ENCODE results near the gene GPALPP1. TPM values are rescaled to one million over a fixed set of nuclear protein-coding genes. Genes with fewer than 3 reads are reported as not detected.

Gene GPALPP1
- total and polyA plus RNA-seq, 2 donors (not counting 1 experiment from before 2014, with no cell fraction given) = 21.7 to 37.7 TPM

DNA sequence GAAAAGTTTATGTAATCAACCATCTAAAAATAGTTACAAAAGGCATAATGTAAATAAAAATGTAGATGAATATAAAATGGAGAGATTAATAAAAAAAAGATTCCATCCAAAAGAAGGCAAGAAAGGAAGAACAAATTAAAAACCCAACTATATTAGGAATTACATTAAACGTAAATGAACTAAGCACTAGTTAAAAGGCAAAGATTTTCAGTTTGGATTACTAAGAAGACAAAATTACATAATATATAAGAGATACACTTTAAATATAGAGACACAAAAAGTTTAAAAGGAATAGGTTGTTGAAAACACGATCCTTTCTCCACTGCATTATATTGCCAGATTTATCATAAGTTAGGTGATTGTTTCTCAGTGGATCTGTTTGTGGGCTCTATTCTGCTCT, 27.3 kb upstream of the GPALPP1 start:
- no peaks in the 10 kb centered on the region for H3K4me1 ChIP-seq (ENCODE audit: control insufficient read depth, extremely low read depth, insufficient read depth, low read length)
- H3K36me3 ChIP-seq (ENCODE audit: control insufficient read depth, insufficient read depth, low read length) = peaks cover 5% of the 10 kb centered on the region
- no peak overlapping the region for H3K27ac ChIP-seq (ENCODE audit: insufficient read depth, low read length)
- H3K27me3 ChIP-seq (ENCODE audit: control insufficient read depth, insufficient read depth, low read length) = no peaks in the 10 kb centered on the region
- H3K4me3 ChIP-seq (replicated peaks in 1 of 4; ENCODE audit: control extremely low read depth in 1 of 4, insufficient read depth in 1 of 4, low read depth in 3 of 4, low read length in 4 of 4) = no peak overlapping the region
- DNase-seq (ENCODE audit: low read depth in 2 of 2) = no peak
- no peaks in the 10 kb centered on the region for H3K79me2 ChIP-seq (ENCODE audit: control insufficient read depth, insufficient read depth, low read length)
- H4K20me1 ChIP-seq (ENCODE audit: control insufficient read depth, extremely low read depth, insufficient read depth, low read length) = no peaks in the 10 kb centered on the region
- H3K9ac ChIP-seq (ENCODE audit: insufficient read depth, low read length) = no peak overlapping the region
- TF ChIP-seq, protein P1, sequence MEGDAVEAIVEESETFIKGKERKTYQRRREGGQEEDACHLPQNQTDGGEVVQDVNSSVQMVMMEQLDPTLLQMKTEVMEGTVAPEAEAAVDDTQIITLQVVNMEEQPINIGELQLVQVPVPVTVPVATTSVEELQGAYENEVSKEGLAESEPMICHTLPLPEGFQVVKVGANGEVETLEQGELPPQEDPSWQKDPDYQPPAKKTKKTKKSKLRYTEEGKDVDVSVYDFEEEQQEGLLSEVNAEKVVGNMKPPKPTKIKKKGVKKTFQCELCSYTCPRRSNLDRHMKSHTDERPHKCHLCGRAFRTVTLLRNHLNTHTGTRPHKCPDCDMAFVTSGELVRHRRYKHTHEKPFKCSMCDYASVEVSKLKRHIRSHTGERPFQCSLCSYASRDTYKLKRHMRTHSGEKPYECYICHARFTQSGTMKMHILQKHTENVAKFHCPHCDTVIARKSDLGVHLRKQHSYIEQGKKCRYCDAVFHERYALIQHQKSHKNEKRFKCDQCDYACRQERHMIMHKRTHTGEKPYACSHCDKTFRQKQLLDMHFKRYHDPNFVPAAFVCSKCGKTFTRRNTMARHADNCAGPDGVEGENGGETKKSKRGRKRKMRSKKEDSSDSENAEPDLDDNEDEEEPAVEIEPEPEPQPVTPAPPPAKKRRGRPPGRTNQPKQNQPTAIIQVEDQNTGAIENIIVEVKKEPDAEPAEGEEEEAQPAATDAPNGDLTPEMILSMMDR (conservative IDR thresholded peaks at IDR 0.05 in 1 of 2, IDR thresholded peaks at IDR 0.05 in 1 of 2; ENCODE audit: low read depth in 1 of 2, low read length in 2 of 2) = no peak
- TF ChIP-seq EZH2 (IDR thresholded peaks at IDR 0.05; ENCODE audit: low read length, missing control alignments) = no peak
- no peak overlapping the region for H2AFZ ChIP-seq (ENCODE audit: low read length)
- peaks cover 2% of the 10 kb centered on the region for H3K9me3 ChIP-seq (ENCODE audit: control insufficient read depth, insufficient read depth, low read depth, low read length)
- H3K4me2 ChIP-seq (ENCODE audit: extremely low read depth, insufficient read depth, low read length) = no peak overlapping the region

DNA sequence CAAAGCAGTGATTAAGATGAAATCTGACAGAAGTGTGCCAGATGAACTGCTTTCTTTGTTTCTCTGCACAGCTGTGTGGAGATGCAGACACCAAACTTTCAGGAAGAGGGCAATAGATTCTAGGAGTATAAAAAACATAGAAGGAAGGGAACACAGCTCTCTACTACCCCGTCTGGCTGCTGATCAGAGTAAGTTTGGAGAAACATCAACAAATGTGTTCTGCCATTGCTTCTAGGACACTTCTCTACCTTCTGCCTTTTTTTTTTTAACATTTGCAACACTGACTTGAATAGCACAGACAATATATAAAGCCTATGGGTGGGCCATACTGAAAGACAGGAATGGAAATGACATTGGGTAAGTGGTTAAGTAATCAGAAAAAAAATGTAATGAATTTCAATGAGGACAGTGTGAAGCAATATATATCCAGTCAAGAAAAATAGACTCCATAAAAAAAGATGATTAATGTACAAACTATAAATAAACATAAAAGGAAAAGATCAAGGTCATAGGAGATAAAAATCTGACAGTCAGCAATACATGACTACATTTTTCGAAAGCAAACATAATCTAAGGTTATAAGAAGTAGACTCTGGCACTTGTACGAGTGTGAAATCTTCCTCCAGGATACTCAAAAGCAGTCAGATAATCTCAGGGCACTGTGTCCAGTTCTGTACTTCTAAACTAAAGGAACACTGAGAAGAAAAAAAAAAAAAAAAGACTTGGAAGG, 21.5 kb upstream of the GPALPP1 start:
- Histone ChIP-seq H2AFZ (ENCODE audit: low read length) (no peak overlapping the region), H3K27me3 (ENCODE audit: control insufficient read depth, insufficient read depth, low read length) (no peaks in the 10 kb centered on the region), H3K4me1 (ENCODE audit: control insufficient read depth, extremely low read depth, insufficient read depth, low read length) (peaks cover 3% of the 10 kb centered on the region), H3K79me2 (ENCODE audit: control insufficient read depth, insufficient read depth, low read length) (no peaks in the 10 kb centered on the region), H3K9me3 (ENCODE audit: control insufficient read depth, insufficient read depth, low read depth, low read length) (no peaks in the 10 kb centered on the region), H3K9ac (ENCODE audit: insufficient read depth, low read length) (no peak overlapping the region), H3K27ac (ENCODE audit: insufficient read depth, low read length) (no peak overlapping the region), H3K36me3 (ENCODE audit: control insufficient read depth, insufficient read depth, low read length) (peaks cover 1% of the 10 kb centered on the region), H4K20me1 (ENCODE audit: control insufficient read depth, extremely low read depth, insufficient read depth, low read length) (no peaks in the 10 kb centered on the region), H3K4me2 (ENCODE audit: extremely low read depth, insufficient read depth, low read length) (no peak overlapping the region), H3K4me3 (replicated peaks in 1 of 4; ENCODE audit: control extremely low read depth in 1 of 4, insufficient read depth in 1 of 4, low read depth in 3 of 4, low read length in 4 of 4) (no peak overlapping the region)
- TF ChIP-seq, protein P1 (conservative IDR thresholded peaks at IDR 0.05 in 1 of 2, IDR thresholded peaks at IDR 0.05 in 1 of 2; ENCODE audit: low read depth in 1 of 2, low read length in 2 of 2) = peak; percentile 19 to 47
- TF ChIP-seq EZH2 (IDR thresholded peaks at IDR 0.05; ENCODE audit: low read length, missing control alignments) = no peak
- peak; percentile 39 to 57 for DNase-seq (ENCODE audit: low read depth in 2 of 2)

DNA sequence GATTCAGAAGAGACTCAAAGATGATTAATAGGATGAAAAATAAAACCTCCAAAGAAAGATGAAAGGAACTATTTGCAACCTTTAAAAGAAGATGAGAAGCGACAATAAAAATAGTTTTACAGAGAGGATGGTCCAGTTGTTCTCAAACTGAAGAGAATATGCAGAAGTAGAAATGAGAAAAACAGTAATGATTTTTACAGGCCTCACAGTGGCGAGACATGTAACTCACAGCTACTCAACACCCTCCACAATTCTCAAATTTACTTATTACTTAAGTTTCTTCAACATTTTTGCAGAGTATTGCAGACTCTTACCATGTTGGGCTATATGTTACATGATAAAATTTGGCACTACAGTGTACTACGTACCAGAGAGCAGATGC, 20.9 kb upstream of the GPALPP1 start:
- no peak overlapping the region for H3K4me2 ChIP-seq (ENCODE audit: extremely low read depth, insufficient read depth, low read length)
- no peak overlapping the region for H3K9ac ChIP-seq (ENCODE audit: insufficient read depth, low read length)
- peaks cover 1% of the 10 kb centered on the region for H3K36me3 ChIP-seq (ENCODE audit: control insufficient read depth, insufficient read depth, low read length)
- no peak overlapping the region for H3K27ac ChIP-seq (ENCODE audit: insufficient read depth, low read length)
- no peaks in the 10 kb centered on the region for H3K79me2 ChIP-seq (ENCODE audit: control insufficient read depth, insufficient read depth, low read length)
- no peaks in the 10 kb centered on the region for H4K20me1 ChIP-seq (ENCODE audit: control insufficient read depth, extremely low read depth, insufficient read depth, low read length)
- no peak overlapping the region for H3K4me3 ChIP-seq (replicated peaks in 1 of 4; ENCODE audit: control extremely low read depth in 1 of 4, insufficient read depth in 1 of 4, low read depth in 3 of 4, low read length in 4 of 4)
- TF ChIP-seq, protein P1 (conservative IDR thresholded peaks at IDR 0.05 in 1 of 2, IDR thresholded peaks at IDR 0.05 in 1 of 2; ENCODE audit: low read depth in 1 of 2, low read length in 2 of 2) = no peak
- TF ChIP-seq EZH2 (IDR thresholded peaks at IDR 0.05; ENCODE audit: low read length, missing control alignments) = no peak
- peaks cover 3% of the 10 kb centered on the region for H3K4me1 ChIP-seq (ENCODE audit: control insufficient read depth, extremely low read depth, insufficient read depth, low read length)
- H3K27me3 ChIP-seq (ENCODE audit: control insufficient read depth, insufficient read depth, low read length) = no peaks in the 10 kb centered on the region
- no peak for DNase-seq (ENCODE audit: low read depth in 2 of 2)
- H3K9me3 ChIP-seq (ENCODE audit: control insufficient read depth, insufficient read depth, low read depth, low read length) = no peaks in the 10 kb centered on the region
- H2AFZ ChIP-seq (ENCODE audit: low read length) = no peak overlapping the region

Measured in fibroblast of lung (primary cell).